Measurements from ENCODE around the gene KCND2.

Gene KCND2

DNA sequence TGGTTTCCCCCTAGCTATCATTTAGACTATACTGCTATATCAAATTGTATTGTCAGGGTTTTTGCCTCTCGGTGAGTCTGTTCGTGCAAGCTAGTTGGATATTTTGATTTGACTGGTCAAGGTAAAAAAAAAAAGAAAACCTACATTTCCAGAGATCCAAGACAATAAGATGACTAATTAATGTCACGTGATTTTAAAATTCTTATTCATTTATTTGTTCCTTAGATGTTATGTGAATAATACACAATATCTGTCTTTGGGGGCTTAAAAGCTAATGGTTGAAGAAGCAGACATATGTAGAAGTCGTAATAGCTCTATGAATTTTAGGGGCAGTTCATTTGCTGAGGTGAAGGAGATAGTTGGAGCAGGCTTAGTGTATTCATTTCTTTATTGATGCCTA lies 191.1 kb downstream of the KCND2 start:
- H3K4me3 ChIP-seq (ENCODE audit: low read depth, low read length) = no peak overlapping the region
- TF ChIP-seq, protein P1, sequence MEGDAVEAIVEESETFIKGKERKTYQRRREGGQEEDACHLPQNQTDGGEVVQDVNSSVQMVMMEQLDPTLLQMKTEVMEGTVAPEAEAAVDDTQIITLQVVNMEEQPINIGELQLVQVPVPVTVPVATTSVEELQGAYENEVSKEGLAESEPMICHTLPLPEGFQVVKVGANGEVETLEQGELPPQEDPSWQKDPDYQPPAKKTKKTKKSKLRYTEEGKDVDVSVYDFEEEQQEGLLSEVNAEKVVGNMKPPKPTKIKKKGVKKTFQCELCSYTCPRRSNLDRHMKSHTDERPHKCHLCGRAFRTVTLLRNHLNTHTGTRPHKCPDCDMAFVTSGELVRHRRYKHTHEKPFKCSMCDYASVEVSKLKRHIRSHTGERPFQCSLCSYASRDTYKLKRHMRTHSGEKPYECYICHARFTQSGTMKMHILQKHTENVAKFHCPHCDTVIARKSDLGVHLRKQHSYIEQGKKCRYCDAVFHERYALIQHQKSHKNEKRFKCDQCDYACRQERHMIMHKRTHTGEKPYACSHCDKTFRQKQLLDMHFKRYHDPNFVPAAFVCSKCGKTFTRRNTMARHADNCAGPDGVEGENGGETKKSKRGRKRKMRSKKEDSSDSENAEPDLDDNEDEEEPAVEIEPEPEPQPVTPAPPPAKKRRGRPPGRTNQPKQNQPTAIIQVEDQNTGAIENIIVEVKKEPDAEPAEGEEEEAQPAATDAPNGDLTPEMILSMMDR (IDR thresholded peaks at IDR 0.05; ENCODE audit: low read depth, low read length, missing control alignments) = no peak
- DNase-seq (ENCODE audit: low read depth) = no peak

DNA sequence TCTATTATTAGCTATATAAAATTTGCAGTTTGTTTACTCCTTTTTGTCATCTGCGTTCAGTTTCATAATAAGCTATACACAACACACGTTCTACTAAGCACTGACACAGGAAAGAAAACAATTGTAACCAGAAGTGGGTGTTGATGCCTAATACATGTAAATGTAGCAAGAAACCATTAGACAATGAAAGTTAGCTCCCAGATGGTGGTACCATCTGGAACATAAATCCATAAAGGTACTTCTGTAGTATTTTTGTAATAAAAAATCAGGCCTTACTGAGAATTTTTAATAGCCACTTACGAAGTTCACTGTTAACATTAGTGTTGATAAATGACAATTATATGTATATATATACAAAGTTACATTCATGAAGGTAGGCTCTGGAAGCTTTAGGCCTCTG lies 194.7 kb downstream of the KCND2 start:
- no peak for DNase-seq (ENCODE audit: low read depth)
- no peak overlapping the region for H3K4me3 ChIP-seq (ENCODE audit: low read depth, low read length)
- TF ChIP-seq, protein P1 (IDR thresholded peaks at IDR 0.05; ENCODE audit: low read depth, low read length, missing control alignments) = no peak

DNA sequence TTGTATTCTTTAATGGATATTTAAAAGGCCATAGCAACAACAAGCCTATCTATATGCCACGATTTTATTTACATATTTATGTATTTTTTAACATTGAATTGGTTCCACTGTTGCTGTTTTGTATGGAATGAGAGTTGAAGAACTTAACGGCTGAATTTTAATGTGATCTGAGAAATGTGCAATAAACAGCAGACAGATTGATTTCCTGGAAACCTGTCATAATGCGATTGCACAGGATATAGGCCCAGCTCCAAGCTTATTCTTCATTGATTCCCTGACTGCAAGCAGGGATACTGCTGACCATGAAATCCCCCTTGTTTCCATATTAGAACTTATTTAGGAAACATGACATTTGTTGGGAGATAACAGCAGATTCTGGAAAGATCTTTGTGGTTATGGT lies 195.6 kb downstream of the KCND2 start:
- DNase-seq (ENCODE audit: low read depth) = no peak
- TF ChIP-seq, protein P1 (IDR thresholded peaks at IDR 0.05; ENCODE audit: low read depth, low read length, missing control alignments) = no peak
- no peak overlapping the region for H3K4me3 ChIP-seq (ENCODE audit: low read depth, low read length)

DNA sequence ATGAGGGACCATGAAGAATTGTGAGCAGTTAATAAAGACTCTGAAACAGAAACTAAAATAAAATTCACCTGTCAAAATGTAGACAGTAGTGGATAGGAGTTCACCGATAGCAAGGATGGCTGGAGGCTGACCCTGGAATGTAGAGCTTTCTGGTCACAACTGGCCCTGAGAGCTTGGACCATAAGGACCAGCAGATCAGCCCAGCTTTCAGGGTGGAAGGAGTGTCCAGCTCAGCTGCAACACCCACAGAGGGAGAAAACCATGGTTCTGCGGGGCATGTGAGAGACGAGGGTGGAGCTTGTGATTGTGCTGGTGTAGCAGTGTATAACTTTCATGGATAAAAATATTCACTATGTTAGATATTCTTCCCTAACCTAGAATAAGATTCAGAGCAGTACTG lies 199.9 kb downstream of the KCND2 start:
- DNase-seq (ENCODE audit: low read depth) = no peak
- H3K4me3 ChIP-seq (ENCODE audit: low read depth, low read length) = no peak overlapping the region
- TF ChIP-seq, protein P1 (IDR thresholded peaks at IDR 0.05; ENCODE audit: low read depth, low read length, missing control alignments) = no peak

DNA sequence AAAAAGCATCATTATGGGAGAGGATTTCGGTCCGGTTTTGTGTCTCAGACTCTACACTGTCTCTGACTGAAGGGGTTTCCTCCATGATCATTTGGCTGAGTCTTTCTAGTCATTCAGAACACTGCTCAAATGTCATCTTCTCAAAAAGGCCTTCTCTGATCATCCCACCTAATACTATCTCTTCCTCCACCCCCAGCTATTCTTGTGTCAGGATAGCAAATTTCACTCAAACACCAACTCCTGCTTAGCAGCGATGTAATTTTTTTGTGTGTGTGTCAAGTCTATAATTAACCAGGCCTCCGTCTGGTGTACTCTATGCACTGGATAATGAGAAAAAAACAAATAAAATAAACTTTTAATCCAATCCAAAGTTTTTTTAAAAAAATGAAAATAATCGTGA lies 200.4 kb downstream of the KCND2 start:
- no peak for DNase-seq (ENCODE audit: low read depth)
- H3K4me3 ChIP-seq (ENCODE audit: low read depth, low read length) = no peak overlapping the region
- TF ChIP-seq, protein P1 (IDR thresholded peaks at IDR 0.05; ENCODE audit: low read depth, low read length, missing control alignments) = no peak

DNA sequence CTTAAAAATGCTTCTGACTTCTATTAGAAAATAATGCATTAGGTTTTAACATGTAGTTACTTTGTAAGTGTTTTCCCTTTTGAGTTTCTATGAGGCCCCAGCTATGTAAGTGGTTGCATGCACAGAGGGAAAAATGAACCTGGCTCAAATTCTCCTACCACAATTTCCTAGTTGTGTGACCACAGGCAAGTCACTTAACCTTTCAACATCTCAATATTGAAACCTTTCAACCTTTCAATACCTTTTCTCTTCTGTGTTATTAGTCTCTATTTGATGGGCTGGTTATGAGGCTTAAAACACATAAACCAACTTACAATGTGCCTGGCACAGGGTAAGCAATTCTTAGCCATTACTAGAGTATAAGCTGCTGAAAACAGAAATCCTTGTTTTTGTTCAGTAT lies 203.0 kb downstream of the KCND2 start:
- H3K4me3 ChIP-seq (ENCODE audit: low read depth, low read length) = no peak overlapping the region
- TF ChIP-seq, protein P1 (IDR thresholded peaks at IDR 0.05; ENCODE audit: low read depth, low read length, missing control alignments) = no peak
- peak; percentile 48 for DNase-seq (ENCODE audit: low read depth)

DNA sequence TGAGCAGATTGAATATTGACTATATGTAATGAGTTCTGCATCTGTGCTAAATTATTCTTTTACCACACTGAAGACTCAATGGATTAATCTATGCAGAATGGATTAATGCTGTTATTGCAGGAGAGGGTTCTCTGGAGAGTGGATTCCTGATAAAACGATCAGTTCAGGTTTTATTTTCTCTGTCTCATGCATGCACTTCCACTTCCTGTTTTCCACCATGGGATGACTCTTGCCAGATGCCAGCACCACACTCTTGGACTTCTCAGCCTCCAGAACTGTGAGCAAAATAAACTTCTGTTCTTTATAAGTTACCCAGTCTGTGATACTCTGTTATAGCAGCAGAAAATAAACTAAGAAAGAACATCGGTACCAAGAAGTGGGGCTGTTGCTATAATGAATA lies 207.5 kb downstream of the KCND2 start:
- no peak overlapping the region for H3K4me3 ChIP-seq (ENCODE audit: low read depth, low read length)
- TF ChIP-seq, protein P1 (IDR thresholded peaks at IDR 0.05; ENCODE audit: low read depth, low read length, missing control alignments) = no peak
- DNase-seq (ENCODE audit: low read depth) = no peak
